Neural cell (in vitro differentiated cells): ENCODE data around the gene NEURL1. TPM values are rescaled to one million over a fixed set of nuclear protein-coding genes. Genes with fewer than 3 reads are reported as not detected.

Experiments used
- H2AFZ ChIP-seq: fragments of 200-600, 300-800 bp; sonication (generic), shearing (Covaris generic); 2 replicates; pipeline ENCODE4 v1.6.0; 2014; ENCODE audit warnings: low read depth, mild to moderate bottlenecking, antibody characterized with exemption, low read length, moderate library complexity
- H3F3A ChIP-seq: fragments of 200-600 bp; shearing (Covaris generic); 2 replicates; pipeline ENCODE4 v1.6.1; 2016; ENCODE audit warnings: mild to moderate bottlenecking, moderate library complexity, mixed read lengths, antibody characterized with exemption, low read length; ENCODE audit not compliant: insufficient read depth, poor library complexity, severe bottlenecking
- H3K27ac ChIP-seq: fragments of 200-600, 300-800 bp; sonication (generic), shearing (Covaris generic); 2 replicates; pipeline ENCODE4 v1.5.1; 2014; ENCODE audit warnings: mild to moderate bottlenecking, low read length, moderate library complexity
- H3K27me3 ChIP-seq: fragments of 300-800, 200-600 bp; sonication (generic), shearing (Covaris generic); 2 replicates; pipeline ENCODE4 v1.6.0; 2014; ENCODE audit warnings: mild to moderate bottlenecking, low read depth, low read length, moderate library complexity; ENCODE audit not compliant: insufficient read depth
- H3K36me3 ChIP-seq: fragments of 300-800, 200-600 bp; sonication (generic), shearing (Covaris generic); 2 replicates; pipeline ENCODE4 v1.5.1; 2014; ENCODE audit warnings: mild to moderate bottlenecking, antibody characterized with exemption, low read length, moderate library complexity; ENCODE audit not compliant: insufficient read depth
- H3K4me2 ChIP-seq: fragments of 300-800, 200-600 bp; sonication (generic), shearing (Covaris generic); 2 replicates; pipeline ENCODE4 v1.6.0; 2014; ENCODE audit warnings: mild to moderate bottlenecking, low read length
- H3K4me3 ChIP-seq: fragments of 300-800, 200-600 bp; sonication (generic), shearing (Covaris generic); 2 replicates; pipeline ENCODE4 v1.5.1; 2014; ENCODE audit warnings: mild to moderate bottlenecking, low read length, moderate library complexity
- H3K79me2 ChIP-seq: fragments of 200-600 bp; shearing (Covaris generic); replicated peaks from 2 replicates; pipeline ENCODE4 v1.6.0; 2014; ENCODE audit warnings: mild to moderate bottlenecking, low read length, moderate library complexity; ENCODE audit not compliant: insufficient read depth
- H3K9ac ChIP-seq: fragments of 300-800, 200-600 bp; sonication (generic), shearing (Covaris generic); 2 replicates; pipeline ENCODE4 v1.6.1; 2016; ENCODE audit warnings: mild to moderate bottlenecking, low read length, mixed read lengths
- H3K9me2 ChIP-seq: fragments of 200-600 bp; shearing (Covaris generic); 2 replicates; pipeline ENCODE4 v1.6.1; 2016; ENCODE audit warnings: mild to moderate bottlenecking, low read length, mixed read lengths; ENCODE audit not compliant: insufficient read depth
- H3K9me3 ChIP-seq: fragments of 200-600, 300-800 bp; sonication (generic), shearing (Covaris generic); 2 replicates; pipeline ENCODE4 v1.6.1; 2016; ENCODE audit warnings: mild to moderate bottlenecking, mixed run types, low read length, moderate library complexity, mixed read lengths
- H4K20me1 ChIP-seq: fragments of 200-600 bp; shearing (Covaris generic); 2 replicates; pipeline ENCODE4 v1.6.1; 2016; ENCODE audit warnings: mild to moderate bottlenecking, mixed run types; ENCODE audit not compliant: insufficient read depth
- CTCF ChIP-seq: fragments of 450-650 bp; IDR thresholded peaks from 2 replicates; pipeline ENCODE4 v1.5.1; 2014; ENCODE audit warnings: antibody characterized with exemption, mild to moderate bottlenecking, moderate library complexity; ENCODE audit not compliant: poor library complexity, severe bottlenecking
- EP300 ChIP-seq: fragments of 450-650 bp; conservative IDR thresholded peaks from 2 replicates; pipeline ENCODE4 v1.6.1; 2014; ENCODE audit warnings: antibody characterized with exemption, mild to moderate bottlenecking, moderate library complexity; ENCODE audit not compliant: poor library complexity, severe bottlenecking
- EZH2 ChIP-seq: fragments of 200-600, 300-800 bp; shearing (Covaris generic), sonication (generic); IDR thresholded peaks from 2 replicates; pipeline ENCODE4 v1.6.1; 2014; ENCODE audit warnings: antibody characterized with exemption, low read length, borderline replicate concordance, mild to moderate bottlenecking; ENCODE audit not compliant: insufficient read depth, poor library complexity, severe bottlenecking
- MXI1 ChIP-seq: fragments of 450-650 bp; conservative IDR thresholded peaks from 2 replicates; pipeline ENCODE4 v1.6.1; 2014; ENCODE audit warnings: antibody characterized with exemption, mild to moderate bottlenecking; ENCODE audit not compliant: poor library complexity, severe bottlenecking
- POLR2AphosphoS5 ChIP-seq: IDR thresholded peaks from 2 replicates; pipeline ENCODE4 v1.6.1; 2012
- RAD21 ChIP-seq: fragments of 450-650 bp; conservative IDR thresholded peaks from 2 replicates; pipeline ENCODE4 v1.6.1; 2014; ENCODE audit warnings: antibody characterized with exemption, mild to moderate bottlenecking, moderate library complexity
- REST ChIP-seq: IDR thresholded peaks from 2 replicates; pipeline ENCODE4 v1.6.1; 2012; ENCODE audit warnings: borderline replicate concordance
- SMC3 ChIP-seq: fragments of 450-650 bp; conservative IDR thresholded peaks from 2 replicates; pipeline ENCODE4 v1.6.1; 2014; ENCODE audit warnings: antibody characterized with exemption, mild to moderate bottlenecking, moderate library complexity; ENCODE audit not compliant: poor library complexity
- TAF1 ChIP-seq: IDR thresholded peaks from 2 replicates; pipeline ENCODE4 v1.6.1; 2012; ENCODE audit warnings: low read depth
- polyA plus RNA-seq: library from polyadenylated mRNA; depleted of rRNA; stranded (reverse); fragments of >200 nt; gene quantifications from 2 replicates; pipeline ENCODE4 v1.2.3, GENCODE V29; 2014

The NEURL1 gene
- polyA plus RNA-seq, 1 donor from 2014 or later = 12.3 TPM

GRCh38 chr10:103542764-103543616 lies 49.5 kb downstream of the NEURL1 start:
- H3K9ac ChIP-seq = peak overlapping the region; percentile 54
- no peak overlapping the region for H3K4me2 ChIP-seq
- TF ChIP-seq CTCF = peak; percentile 71
- TF ChIP-seq MXI1 = no peak
- peak; percentile 68 for TF ChIP-seq SMC3
- TF ChIP-seq RAD21 = peak; percentile 58
- no peaks in the 10 kb centered on the region for H3K36me3 ChIP-seq
- no peaks in the 10 kb centered on the region for H3K79me2 ChIP-seq
- H3K9me3 ChIP-seq = no peaks in the 10 kb centered on the region
- no peak overlapping the region for H2AFZ ChIP-seq
- no peaks in the 10 kb centered on the region for H3K27me3 ChIP-seq
- peak overlapping the region; percentile 56 for H3K4me3 ChIP-seq
- H3K9me2 ChIP-seq = no peaks in the 10 kb centered on the region
- H3K27ac ChIP-seq = peak overlapping the region; percentile 62
- H4K20me1 ChIP-seq = no peaks in the 10 kb centered on the region
- no peaks in the 10 kb centered on the region for H3F3A ChIP-seq

GRCh38 chr10:103543617-103544525 lies 50.4 kb downstream of the NEURL1 start:
- H3K79me2 ChIP-seq = no peaks in the 10 kb centered on the region
- no peaks in the 10 kb centered on the region for H3K36me3 ChIP-seq
- no peaks in the 10 kb centered on the region for H3K9me3 ChIP-seq
- no peak overlapping the region for H3K27ac ChIP-seq
- TF ChIP-seq REST = no peak
- TF ChIP-seq RAD21 = no peak
- no peak for TF ChIP-seq EP300
- no peak for TF ChIP-seq MXI1
- TF ChIP-seq TAF1 = no peak
- TF ChIP-seq EZH2 = no peak
- TF ChIP-seq CTCF = no peak
- no peak for TF ChIP-seq POLR2AphosphoS5
- TF ChIP-seq SMC3 = no peak
- H3K27me3 ChIP-seq = no peaks in the 10 kb centered on the region
- peak overlapping the region; percentile 54 for H3K9ac ChIP-seq
- no peaks in the 10 kb centered on the region for H4K20me1 ChIP-seq
- peak overlapping the region; percentile 56 for H3K4me3 ChIP-seq
- no peaks in the 10 kb centered on the region for H3K9me2 ChIP-seq
- no peak overlapping the region for H3K4me2 ChIP-seq
- no peaks in the 10 kb centered on the region for H3F3A ChIP-seq
- H2AFZ ChIP-seq = no peak overlapping the region
